Measurements from ENCODE around the gene CERS6. TPM values are rescaled to one million over a fixed set of nuclear protein-coding genes. Genes with fewer than 3 reads are reported as not detected.

The CERS6 gene
- total and polyA plus RNA-seq, 2 of the 8 experiments (the other 6 are each of a cell fraction or from before 2014, with no cell fraction given) = 6.8 to 28.2 TPM

GRCh38 chr2:168460571-168460970 is 4.5 kb downstream of the CERS6 start:
- Histone ChIP-seq H3K79me1 (ENCODE audit: low read depth, low read length) (peaks cover 6% of the 10 kb centered on the region; the same call in 1 of the 2 replicates), H3K23ac (ENCODE audit: insufficient read length) (no peak overlapping the region), H2BK12ac (ENCODE audit: low read depth, low read length) (no peak overlapping the region), H3K9me3 (ENCODE audit: insufficient read depth in 2 of 2, low read depth in 1 of 2, low read length in 1 of 2) (no peaks in the 10 kb centered on the region), H3K4me2 (ENCODE audit: insufficient read depth in 1 of 2, low read depth in 2 of 2, low read length in 2 of 2) (no peak overlapping the region), H3K4me3 (ENCODE audit: extremely low read depth in 1 of 4, insufficient read depth in 2 of 4, low read depth in 3 of 4, low read length in 4 of 4) (no peak overlapping the region), H2BK120ac (replicated peaks; ENCODE audit: low read depth, low read length) (no peak overlapping the region), H2AK5ac (ENCODE audit: low read depth, low read length) (no peak overlapping the region), H3K4ac (replicated peaks; ENCODE audit: insufficient read length, low read depth, low read length) (no peak overlapping the region), H3K27ac (ENCODE audit: low read depth, low read length) (no peak overlapping the region), H3K36me3 (ENCODE audit: control insufficient read depth in 2 of 4, insufficient read depth in 4 of 4, low read length in 3 of 4) (no peaks in the 10 kb centered on the region), H3K14ac (ENCODE audit: insufficient read length) (no peak overlapping the region), H2AFZ (ENCODE audit: low read length) (no peak overlapping the region), H4K91ac (replicated peaks; ENCODE audit: insufficient read length, low read length) (no peak overlapping the region), H3K27me3 (replicated peaks in 1 of 4; ENCODE audit: control insufficient read depth in 3 of 4, extremely low read depth in 1 of 4, insufficient read depth in 3 of 4, low read length in 3 of 4) (no peaks in the 10 kb centered on the region), H3K79me2 (ENCODE audit: control insufficient read depth in 1 of 2, insufficient read depth in 2 of 2, low read length in 2 of 2) (peaks cover 5 to 87% of the 10 kb centered on the region in 2 experiments), H3K23me2 (ENCODE audit: low read depth, low read length) (peaks cover 10% of the 10 kb centered on the region), H3K18ac (ENCODE audit: extremely low read depth, low read length) (no peak overlapping the region; the same call in 1 of the 2 replicates), H3K9ac (replicated peaks in 1 of 4; ENCODE audit: extremely low read depth in 1 of 4, low read depth in 3 of 4, low read length in 3 of 4) (no peak overlapping the region), H2BK5ac (ENCODE audit: low read depth, low read length) (no peak overlapping the region), H2BK15ac (ENCODE audit: low read length) (no peak overlapping the region), H4K5ac (ENCODE audit: insufficient read length, low read depth, low read length) (no peak overlapping the region), H3K4me1 (replicated peaks in 1 of 4; ENCODE audit: control insufficient read depth in 3 of 4, insufficient read depth in 4 of 4, low read length in 3 of 4) (peaks cover 0 to 9% (median 4%) of the 10 kb centered on the region in 4 experiments; a peak in 5 of 7 replicates), H4K20me1 (replicated peaks in 1 of 2; ENCODE audit: control insufficient read depth in 1 of 2, insufficient read depth in 2 of 2, low read length in 2 of 2) (peaks cover 5 to 14% of the 10 kb centered on the region in 2 experiments), H4K8ac (ENCODE audit: extremely low read depth, insufficient read depth, low read length) (no peak overlapping the region), H2BK20ac (ENCODE audit: low read length) (no peak overlapping the region), H3K56ac (replicated peaks; ENCODE audit: insufficient read length, low read depth, low read length) (no peak overlapping the region)
- TF ChIP-seq JUND (IDR thresholded peaks at IDR 0.05; ENCODE audit: low read length) = no peak
- DNase-seq (ENCODE audit: low read depth in 1 of 2, low spot score in 2 of 2) (no peak), FAIRE-seq (no peak)
- WGBS, 2 experiments (ENCODE audit: extremely low coverage in 1 of 2, insufficient coverage in 1 of 2, insufficient read length in 1 of 2, insufficient replicate concordance in 2 of 2, low coverage in 1 of 2, low lambda C conversion rate in 2 of 2, missing lambda C conversion rate in 1 of 2) = 82% methylated on average over 2 of the region's 2 CpGs; no CpG with 5 or more reads in 1 of the 2 experiments
- ChIA-PET CTCF (ENCODE audit: partially characterized antibody) (interaction anchor here (0.8 to 1.9 kb wide), 5 partner anchors 10 to 112 kb away, joined by 3 to 7 read pairs (median 3); no protein-coding TSS in a partner anchor), POLR2A (ENCODE audit: partially characterized antibody) (no interaction called here)
